HL-60 (cell line): Measurements from ENCODE around the gene CLDN16.

Experiments
- DNase-seq, 2 experiments: peaks; one replicate each; pipeline ENCODE4 v3.0.0-alpha.2; 2010 to 2020; ENCODE audit warnings: low read depth in 1 of 2, low spot score in 1 of 2
- H3K27ac ChIP-seq: fragments of 250-450 bp; sonication (Bioruptor Pico); replicated peaks from 2 replicates; pipeline ENCODE4 v1.5.1; 2020; ENCODE audit warnings: mild to moderate bottlenecking, moderate library complexity
- H3K27me3 ChIP-seq: fragments of 250-450 bp; sonication (Bioruptor Pico); 2 replicates; pipeline ENCODE4 v1.5.1; 2021; ENCODE audit warnings: mild to moderate bottlenecking, moderate library complexity; ENCODE audit not compliant: insufficient read depth, poor library complexity, severe bottlenecking
- H3K4me3 ChIP-seq: replicated peaks from 2 replicates; pipeline ENCODE4 v1.5.1; 2011; ENCODE audit warnings: mild to moderate bottlenecking, control low read depth, low read length; ENCODE audit not compliant: insufficient read depth
- CTCF ChIP-seq: IDR thresholded peaks from one replicate; pipeline ENCODE4 v1.5.1; 2011; ENCODE audit warnings: low read length, control low read depth, inconsistent platforms; ENCODE audit not compliant: insufficient read depth
- GABPA ChIP-seq: IDR thresholded peaks from 2 replicates; pipeline ENCODE4 v1.6.1; 2012; ENCODE audit warnings: low read depth
- POLR2AphosphoS5 ChIP-seq: IDR thresholded peaks from 2 replicates; pipeline ENCODE4 v1.6.1; 2012; ENCODE audit warnings: low read depth
- REST ChIP-seq: IDR thresholded peaks from 2 replicates; pipeline ENCODE4 v1.6.1; 2012; ENCODE audit warnings: low read depth; ENCODE audit not compliant: insufficient replicate concordance
- SPI1 ChIP-seq: IDR thresholded peaks from 2 replicates; pipeline ENCODE4 v1.6.1; 2012; ENCODE audit warnings: low read depth, mild to moderate bottlenecking, borderline replicate concordance

Gene CLDN16

GRCh38 chr3:190370369-190370768 lies 17.6 kb upstream of the CLDN16 start:
- H3K27ac ChIP-seq = no peak overlapping the region

DNA sequence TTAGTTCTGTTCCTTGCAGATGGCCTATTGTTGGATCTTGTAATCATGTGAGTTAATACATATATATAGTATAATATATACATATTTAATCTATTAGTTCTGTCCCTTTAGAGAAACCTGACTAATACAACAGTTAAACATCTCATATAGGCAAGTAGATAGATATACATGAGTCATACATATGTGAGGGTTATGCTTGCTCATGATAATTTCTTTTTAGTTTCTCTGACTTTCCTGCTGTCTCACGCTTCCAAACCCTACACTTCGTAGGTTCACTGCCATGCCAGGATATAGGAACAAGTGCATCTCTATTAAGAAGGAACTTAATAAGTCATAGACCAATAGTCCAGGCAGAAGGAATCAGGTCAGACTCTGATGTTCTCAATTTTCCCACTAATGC lies 16.8 kb upstream of the CLDN16 start:
- no peak for DNase-seq
- no peaks in the 10 kb centered on the region for H3K27me3 ChIP-seq
- TF ChIP-seq POLR2AphosphoS5 (no peak), CTCF (no peak), SPI1 (no peak), REST (no peak), GABPA (no peak)
- no peak overlapping the region for H3K4me3 ChIP-seq
- no peak overlapping the region for H3K27ac ChIP-seq

More at GRCh38 chr3:190370369-190370768, 17.6 kb upstream of the CLDN16 start:
- H3K4me3 ChIP-seq = no peak overlapping the region
- TF ChIP-seq REST (no peak), CTCF (no peak), GABPA (no peak), SPI1 (no peak), POLR2AphosphoS5 (no peak)
- DNase-seq = no peak
- no peaks in the 10 kb centered on the region for H3K27me3 ChIP-seq

DNA sequence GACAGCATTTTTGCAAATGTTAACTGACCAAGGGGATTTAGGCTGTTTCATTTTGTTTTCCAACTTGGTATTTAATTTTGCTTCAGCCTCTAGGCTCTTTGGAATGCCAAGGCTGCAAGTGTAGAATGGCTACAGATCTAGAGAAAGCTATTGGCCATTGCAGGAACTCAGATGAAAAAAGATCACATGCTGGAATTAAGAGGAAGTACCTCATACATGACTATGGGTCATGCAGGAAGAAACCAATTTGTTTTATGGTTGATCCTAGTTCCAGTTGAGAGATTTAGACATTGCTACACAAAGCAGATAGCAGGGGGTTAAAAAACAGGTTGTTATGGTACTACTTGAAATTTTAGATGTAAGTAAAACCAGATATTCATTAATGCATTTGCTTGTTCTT lies 12.7 kb upstream of the CLDN16 start:
- Histone ChIP-seq H3K27me3 (no peaks in the 10 kb centered on the region), H3K4me3 (no peak overlapping the region), H3K27ac (no peak overlapping the region)
- peak in 1 of 2 experiments; percentile 7 for DNase-seq
- TF ChIP-seq SPI1 (peak; percentile 22; the same call in 1 of the 2 replicates), CTCF (no peak)

DNA sequence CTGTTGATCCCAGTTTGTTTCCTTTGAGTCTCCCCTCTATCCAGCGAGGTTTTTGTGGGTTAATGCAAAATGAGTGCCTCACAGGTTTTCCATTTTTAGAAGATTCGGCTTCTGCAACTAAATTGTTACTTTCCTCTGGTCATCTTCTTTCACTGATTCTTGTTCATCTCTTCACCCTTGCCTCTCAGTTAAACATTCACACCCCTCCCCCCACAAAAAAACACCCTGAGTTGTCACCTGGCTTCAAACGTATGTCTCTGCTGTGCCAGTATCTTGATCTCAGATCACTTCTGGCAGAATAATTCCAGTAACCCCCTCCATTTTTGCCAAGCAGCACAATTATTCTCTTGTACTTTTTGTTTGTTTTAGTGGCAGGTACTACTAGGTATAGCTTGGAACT lies 12.3 kb upstream of the CLDN16 start:
- no peak for DNase-seq
- no peak overlapping the region for H3K27ac ChIP-seq

More for the DNA sequence above, 12.3 kb upstream of the CLDN16 start:
- TF ChIP-seq POLR2AphosphoS5 (no peak), SPI1 (no peak)
- Histone ChIP-seq H3K4me3 (no peak overlapping the region), H3K27me3 (no peaks in the 10 kb centered on the region)
